ENCODE measurements around the gene GPATCH8.
A peak's percentile ranks its signal among the peaks of the same experiment; 100 is the strongest.

The GPATCH8 gene

DNA sequence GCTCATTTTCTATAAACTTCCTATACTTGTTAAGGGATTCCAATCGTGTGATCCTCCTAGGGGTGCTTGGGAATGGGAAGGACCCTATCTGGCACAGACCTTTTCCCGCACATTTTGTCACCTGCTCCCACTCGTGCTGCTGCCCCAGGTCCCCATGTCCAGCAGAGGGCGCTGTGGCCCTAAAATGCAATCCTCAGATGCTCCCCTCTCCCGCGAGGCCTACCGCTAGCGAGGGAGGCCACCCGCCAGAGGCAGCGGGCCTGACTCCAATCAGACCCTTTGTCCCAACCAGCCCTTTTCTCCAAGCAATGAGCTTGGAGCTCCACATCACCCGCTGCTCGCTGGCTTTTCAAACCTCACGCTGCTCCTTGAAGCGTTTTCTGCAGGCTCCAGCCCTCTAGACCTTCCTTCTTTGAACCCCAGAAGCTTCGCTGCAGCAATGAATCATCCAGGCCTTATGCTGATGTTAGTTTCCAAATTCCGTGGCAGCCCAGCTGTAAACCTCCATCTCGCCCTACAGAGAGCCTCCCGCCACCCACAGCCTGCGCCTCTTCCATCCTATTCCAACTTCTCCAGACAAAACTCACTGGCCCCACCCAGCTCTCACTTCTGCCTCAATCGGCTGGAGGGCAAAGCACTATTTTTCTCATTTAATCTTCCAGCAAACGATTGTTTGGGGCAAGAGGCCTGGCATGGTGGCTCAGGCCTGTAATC is 30.5 kb upstream of the GPATCH8 start:
- TF ChIP-seq, protein P1, sequence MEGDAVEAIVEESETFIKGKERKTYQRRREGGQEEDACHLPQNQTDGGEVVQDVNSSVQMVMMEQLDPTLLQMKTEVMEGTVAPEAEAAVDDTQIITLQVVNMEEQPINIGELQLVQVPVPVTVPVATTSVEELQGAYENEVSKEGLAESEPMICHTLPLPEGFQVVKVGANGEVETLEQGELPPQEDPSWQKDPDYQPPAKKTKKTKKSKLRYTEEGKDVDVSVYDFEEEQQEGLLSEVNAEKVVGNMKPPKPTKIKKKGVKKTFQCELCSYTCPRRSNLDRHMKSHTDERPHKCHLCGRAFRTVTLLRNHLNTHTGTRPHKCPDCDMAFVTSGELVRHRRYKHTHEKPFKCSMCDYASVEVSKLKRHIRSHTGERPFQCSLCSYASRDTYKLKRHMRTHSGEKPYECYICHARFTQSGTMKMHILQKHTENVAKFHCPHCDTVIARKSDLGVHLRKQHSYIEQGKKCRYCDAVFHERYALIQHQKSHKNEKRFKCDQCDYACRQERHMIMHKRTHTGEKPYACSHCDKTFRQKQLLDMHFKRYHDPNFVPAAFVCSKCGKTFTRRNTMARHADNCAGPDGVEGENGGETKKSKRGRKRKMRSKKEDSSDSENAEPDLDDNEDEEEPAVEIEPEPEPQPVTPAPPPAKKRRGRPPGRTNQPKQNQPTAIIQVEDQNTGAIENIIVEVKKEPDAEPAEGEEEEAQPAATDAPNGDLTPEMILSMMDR (IDR thresholded peaks at IDR 0.05): peak; percentile 64

DNA sequence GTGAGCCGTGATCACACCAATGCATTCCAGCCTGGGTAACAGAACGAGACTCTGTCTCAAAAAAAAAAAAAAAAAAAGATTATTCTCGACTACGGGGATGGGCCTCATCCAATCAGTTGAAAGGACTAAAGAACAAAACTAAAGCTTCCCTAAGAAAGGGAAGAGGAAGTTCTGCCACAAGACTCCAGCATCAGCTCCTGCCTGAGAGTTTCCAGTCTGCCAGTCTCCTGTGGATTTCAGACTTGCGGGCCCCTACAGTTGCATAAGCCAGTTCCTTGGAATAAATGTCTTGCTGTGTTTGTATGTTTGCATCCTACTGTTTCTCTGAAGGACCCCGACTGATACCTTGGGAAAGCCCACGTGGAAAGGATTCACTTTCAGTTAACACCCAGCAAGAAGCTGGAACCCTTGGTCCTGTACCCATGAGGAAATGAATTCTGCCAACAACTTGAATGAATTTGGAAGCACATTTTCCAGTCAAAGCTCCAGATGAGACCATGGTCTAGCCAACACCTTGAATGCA is 27.8 kb upstream of the GPATCH8 start:
- TF ChIP-seq, protein P1 (IDR thresholded peaks at IDR 0.05): no peak

DNA sequence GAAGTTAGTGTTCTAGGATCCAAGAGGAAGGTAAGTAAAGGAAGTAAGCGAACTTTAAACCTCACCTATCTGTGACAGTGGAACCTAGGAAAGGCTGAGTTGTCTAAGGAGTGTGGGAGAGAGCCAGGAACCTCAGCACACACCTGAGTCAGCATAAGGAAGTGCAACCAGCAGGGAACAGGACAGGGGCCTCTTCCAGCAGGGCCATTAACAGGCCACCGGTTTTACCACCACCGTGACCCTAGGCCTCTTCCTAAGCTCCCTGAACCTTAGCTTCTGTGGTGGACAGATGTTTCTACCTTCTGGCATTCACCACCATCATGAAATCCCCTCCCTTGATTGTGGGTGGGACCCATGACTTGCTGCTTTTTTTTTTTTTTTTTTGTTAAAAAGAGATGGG is 26.7 kb upstream of the GPATCH8 start:
- TF ChIP-seq, protein P1 (IDR thresholded peaks at IDR 0.05): no peak

DNA sequence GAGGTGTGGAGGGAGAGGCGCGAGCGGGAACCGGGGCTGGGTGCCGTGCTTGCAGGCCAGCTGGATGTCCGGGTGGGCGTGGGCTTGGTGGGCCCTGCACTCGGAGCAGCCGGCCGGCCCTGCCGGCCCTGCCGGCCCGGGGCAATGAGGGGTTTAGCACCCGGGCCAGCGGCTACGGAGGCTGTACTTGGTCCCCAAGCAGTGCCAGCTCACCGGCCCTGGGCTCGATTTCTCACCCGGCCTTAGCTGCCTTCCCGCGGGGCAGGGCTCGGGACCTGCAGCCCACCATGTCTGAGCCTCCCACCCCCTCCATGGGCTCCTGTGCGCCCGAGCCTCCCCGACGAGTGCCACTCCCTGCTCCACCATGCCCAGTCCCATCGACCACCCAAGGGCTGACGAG is 24.7 kb upstream of the GPATCH8 start:
- TF ChIP-seq, protein P1 (IDR thresholded peaks at IDR 0.05): no peak

DNA sequence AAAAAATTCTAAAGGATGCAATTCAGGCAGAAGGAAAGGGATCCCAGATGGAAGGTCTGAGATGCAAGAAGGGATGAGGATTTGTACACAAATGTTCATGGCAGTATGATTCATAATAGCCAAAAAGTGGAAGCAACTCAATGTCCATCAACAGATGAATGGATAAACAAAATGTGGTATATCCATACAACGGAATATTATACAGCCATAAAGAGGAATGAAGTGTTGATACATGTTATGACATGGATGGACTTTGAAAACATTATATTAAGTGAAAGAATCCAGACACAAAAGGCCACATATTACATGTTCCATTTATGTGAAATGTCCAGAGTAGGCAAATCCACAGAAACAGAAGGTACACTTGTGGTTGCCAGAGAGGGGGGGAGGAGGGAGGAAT is 23.9 kb upstream of the GPATCH8 start:
- TF ChIP-seq, protein P1 (IDR thresholded peaks at IDR 0.05): no peak

DNA sequence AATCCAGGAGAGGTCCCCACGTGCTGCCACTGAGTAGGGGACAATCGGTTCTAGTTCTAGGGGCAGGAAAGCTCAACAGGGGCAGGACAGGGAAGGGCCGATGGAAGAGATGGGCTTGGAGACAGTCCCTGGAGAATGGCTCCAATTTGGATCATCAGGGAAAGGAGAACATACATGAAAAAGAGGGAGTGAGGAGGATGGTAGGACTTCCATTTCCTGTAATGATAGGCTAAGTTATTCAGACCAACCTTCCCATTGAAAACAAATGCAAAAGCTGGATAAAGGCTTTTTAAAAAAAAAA is 20.4 kb upstream of the GPATCH8 start:
- TF ChIP-seq, protein P1 (IDR thresholded peaks at IDR 0.05): no peak

DNA sequence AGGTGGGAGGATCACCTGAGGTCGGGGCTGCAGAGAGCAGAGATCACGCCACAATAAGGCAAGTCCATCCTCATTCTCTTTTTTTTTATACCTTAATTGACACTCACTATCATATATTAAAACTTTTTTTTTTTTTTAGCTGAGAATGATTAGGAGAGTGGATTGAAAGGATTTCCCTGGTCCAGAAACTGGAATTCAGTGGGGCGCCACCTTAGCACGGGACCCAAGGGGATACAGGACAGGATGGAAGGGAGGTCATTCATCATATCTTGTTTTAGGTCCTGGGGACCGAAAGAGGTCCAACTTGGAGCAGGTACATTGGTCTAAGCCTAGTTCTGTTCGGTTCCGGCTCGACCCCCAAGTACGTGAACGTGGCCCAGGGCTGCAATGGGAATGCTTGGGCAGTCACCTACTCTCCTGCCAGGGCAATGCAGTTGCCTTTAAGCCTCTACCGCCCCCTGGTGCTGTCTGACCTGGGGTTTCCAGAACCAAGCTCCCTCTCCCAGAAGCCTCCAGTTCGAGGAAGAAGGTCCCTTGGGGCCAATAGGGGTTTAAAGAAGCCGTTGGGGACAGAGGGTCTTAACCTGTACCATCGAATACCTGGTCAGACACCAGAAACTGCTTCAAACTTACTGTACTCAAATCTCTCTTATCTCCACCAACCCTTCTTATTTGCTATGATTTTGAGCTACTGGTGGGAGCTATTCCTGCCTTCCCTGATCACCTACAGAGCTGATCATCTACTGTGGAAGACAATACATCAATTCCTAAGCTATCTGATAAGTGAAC is 19.9 kb upstream of the GPATCH8 start:
- TF ChIP-seq, protein P1 (IDR thresholded peaks at IDR 0.05): 0 out of 2 replicates have a peak, but pooled peaks have one; percentile 17

Measured in LNCAP (cell line).